CD14-positive monocyte (primary cell): Measurements from ENCODE around the gene STIP1. TPM values are rescaled to one million over a fixed set of nuclear protein-coding genes. Genes with fewer than 3 reads are reported as not detected.

Experiments used
- DNase-seq, 3 donors: peaks; one replicate each; pipeline ENCODE4 v3.0.0-alpha.2; 2011 to 2022
- H2AFZ ChIP-seq: 2 replicates; pipeline ENCODE4 v1.6.0; 2012; ENCODE audit warnings: mild to moderate bottlenecking, low read depth, low read length, inconsistent platforms; ENCODE audit not compliant: insufficient read depth, poor library complexity, severe bottlenecking
- H3K27ac ChIP-seq, 2 donors: 1 replicate in 1 of 2; 2 replicates in 1 of 2; pipeline ENCODE4 v1.5.1; 2012 to 2013; ENCODE audit warnings: low read length in 2 of 2, control low read depth in 1 of 2, inconsistent platforms in 1 of 2, low read depth in 1 of 2, mild to moderate bottlenecking in 1 of 2
- H3K27me3 ChIP-seq, 2 donors: one replicate each; pipeline versions ENCODE4 v1.6.0 to v1.6.1; 2011 to 2013; ENCODE audit warnings: low read length in 2 of 2; ENCODE audit not compliant: control insufficient read depth in 2 of 2, insufficient read depth in 2 of 2
- H3K36me3 ChIP-seq, 2 donors: replicated peaks in 1 of 2; 1 replicate in 1 of 2; 2 replicates in 1 of 2; pipeline versions ENCODE4 v1.5.1 to v1.6.1; 2012 to 2013; ENCODE audit warnings: low read length in 2 of 2, control low read depth in 1 of 2, inconsistent platforms in 1 of 2, mild to moderate bottlenecking in 1 of 2; ENCODE audit not compliant: insufficient read depth in 2 of 2, control insufficient read depth in 1 of 2
- H3K4me1 ChIP-seq, 2 donors: 1 replicate in 1 of 2; 2 replicates in 1 of 2; pipeline versions ENCODE4 v1.5.1 to v1.6.1; 2012 to 2013; ENCODE audit warnings: low read length in 2 of 2, control low read depth in 1 of 2, inconsistent platforms in 1 of 2, mild to moderate bottlenecking in 1 of 2, moderate library complexity in 1 of 2; ENCODE audit not compliant: insufficient read depth in 2 of 2, control insufficient read depth in 1 of 2
- H3K4me2 ChIP-seq: replicated peaks from 2 replicates; pipeline ENCODE3; 2012; ENCODE audit warnings: low read length, moderate library complexity, mild to moderate bottlenecking; ENCODE audit not compliant: poor library complexity, severe bottlenecking; ENCODE audit errors: extremely low read depth
- H3K4me3 ChIP-seq, 3 experiments: fragments of 200-600 bp in 1 of 3; sonication (generic) in 1 of 3; replicated peaks in 1 of 3; 1 replicate in 2 of 3; 2 replicates in 1 of 3; pipeline ENCODE4 v1.5.1; 2011 to 2013; ENCODE audit warnings: low read length in 3 of 3, mild to moderate bottlenecking in 3 of 3, control low read depth in 2 of 3, low read depth in 2 of 3, inconsistent platforms in 1 of 3, moderate library complexity in 1 of 3
- H3K79me2 ChIP-seq: 2 replicates; pipeline ENCODE4 v1.6.0; 2012; ENCODE audit warnings: mild to moderate bottlenecking, control low read depth, inconsistent platforms, low read length, moderate library complexity; ENCODE audit not compliant: insufficient read depth
- H3K9ac ChIP-seq: 2 replicates; pipeline ENCODE4 v1.6.0; 2017; ENCODE audit warnings: low read length, mild to moderate bottlenecking; ENCODE audit not compliant: insufficient read depth, poor library complexity, severe bottlenecking
- H3K9me3 ChIP-seq, 2 donors: replicated peaks in 1 of 2; 1 replicate in 1 of 2; 2 replicates in 1 of 2; pipeline versions ENCODE4 v1.5.1 to v1.6.1; 2012 to 2013; ENCODE audit warnings: low read length in 2 of 2, control low read depth in 1 of 2; ENCODE audit not compliant: control insufficient read depth in 1 of 2, insufficient read depth in 1 of 2
- H4K20me1 ChIP-seq: 2 replicates; pipeline ENCODE4 v1.6.0; 2012; ENCODE audit warnings: mild to moderate bottlenecking, low read length, control low read depth, moderate library complexity; ENCODE audit not compliant: insufficient read depth
- H3K27ac Mint-ChIP-seq, 7 donors: one replicate each; pipeline ENCODE4 v1.8.0; 2020; ENCODE audit warnings: mild to moderate bottlenecking in 7 of 7, mixed read lengths in 7 of 7, moderate library complexity in 6 of 7, inconsistent platforms in 2 of 7
- H3K27me3 Mint-ChIP-seq, 3 donors: one replicate each; pipeline ENCODE4 v1.8.0; 2021 to 2022; ENCODE audit warnings: low read depth in 3 of 3, mild to moderate bottlenecking in 3 of 3, mixed read lengths in 3 of 3, moderate library complexity in 3 of 3, inconsistent platforms in 1 of 3
- H3K36me3 Mint-ChIP-seq, 2 donors: one replicate each; pipeline ENCODE4 v1.8.0; 2020; ENCODE audit warnings: mixed read lengths in 2 of 2, inconsistent platforms in 1 of 2, mild to moderate bottlenecking in 1 of 2
- H3K4me1 Mint-ChIP-seq: one replicate; pipeline ENCODE4 v1.8.0; 2020; ENCODE audit warnings: mild to moderate bottlenecking, mixed read lengths
- H3K4me3 Mint-ChIP-seq, 2 donors: one replicate each; pipeline ENCODE4 v1.8.0; 2020; ENCODE audit warnings: mild to moderate bottlenecking in 2 of 2, mixed read lengths in 2 of 2, moderate library complexity in 1 of 2
- H3K9me3 Mint-ChIP-seq, 7 donors: one replicate each; pipeline ENCODE4 v1.8.0; 2020 to 2022; ENCODE audit warnings: mixed read lengths in 7 of 7, mild to moderate bottlenecking in 6 of 7, moderate library complexity in 6 of 7, inconsistent platforms in 2 of 7
- WGBS: methylation state at CpG from one replicate; pipeline ENCODE4 v1.1.5; 2013; ENCODE audit warnings: missing lambda C conversion rate; ENCODE audit not compliant: insufficient coverage; 5-methylcytosine and 5-hydroxymethylcytosine counted together
- intact Hi-C, 2 donors: fragments of 100-400 bp; cut with micrococcal nuclease; formaldehyde crosslinking; loops; one replicate each; pipeline versions ENCODE4 v1.15.0 to v1.15.1; 2023
- polyA plus RNA-seq, 3 donors: library from polyadenylated mRNA; depleted of rRNA in 1 of 3; unstranded in 2 of 3; stranded (reverse) in 1 of 3; fragments of 300-500 nt in 2 of 3; fragments of >200 nt in 1 of 3; fragmentation: Illumina TruSeq in 2 of 3; gene quantifications; 1 replicate in 2 of 3; 2 replicates in 1 of 3; pipeline ENCODE4 v1.2.3, GENCODE V29; 2012 to 2021
- TF ChIP-seq, protein P1 (sequence below): fragments of 200-600 bp; IDR thresholded peaks from one replicate; pipeline ENCODE4 v1.8.0; 2022; ENCODE audit warnings: antibody characterized with exemption, mild to moderate bottlenecking

Gene STIP1
- polyA plus RNA-seq, 3 donors: 44.5 to 52.0 (median 51.1) TPM

DNA sequence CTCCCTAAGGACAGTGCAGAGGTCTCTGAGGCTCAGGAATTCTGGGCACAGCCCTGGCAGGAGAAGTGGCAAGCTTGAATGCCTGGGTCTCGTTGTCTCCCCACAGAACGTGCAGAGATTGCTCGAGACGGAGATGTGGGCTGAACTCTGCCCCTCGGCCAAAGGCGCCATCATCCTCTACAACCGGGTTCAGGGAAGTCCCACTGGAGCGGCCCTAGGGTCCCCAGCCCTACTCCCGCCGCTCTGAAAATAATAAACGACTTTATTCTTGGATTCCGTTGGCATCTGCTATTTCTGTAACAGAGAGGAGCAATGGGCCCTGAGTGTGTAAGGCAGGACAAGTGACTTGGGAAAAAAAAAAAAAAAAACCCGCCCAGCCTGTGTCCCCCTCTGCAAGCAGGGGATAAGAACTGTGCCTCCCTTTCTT lies 43.8 kb downstream of the STIP1 start:
- Histone ChIP-seq H3K4me2 (peak overlapping the region; percentile 98), H3K4me3 (peak overlapping the region; percentile 67 to 83 (median 82)), H3K4me1 (peaks cover 55 to 73% of the 10 kb centered on the region in 2 donors), H3K27me3 (peaks cover 0 to 7% of the 10 kb centered on the region in 2 donors), H3K36me3 (no peaks in the 10 kb centered on the region), H3K27ac (peak overlapping the region; percentile 88 to 89), H3K79me2 (peaks cover 38% of the 10 kb centered on the region), H4K20me1 (peaks cover 7% of the 10 kb centered on the region), H3K9ac (peak overlapping the region; percentile 79), H3K9me3 (no peaks in the 10 kb centered on the region), H2AFZ (peak overlapping the region; percentile 71)
- Mint-ChIP-seq H3K4me3 (peak overlapping the region; percentile 87 to 92), H3K27me3 (peaks cover 10 to 15% (median 14%) of the 10 kb centered on the region in 3 donors), H3K27ac (peak overlapping the region; percentile 87 to 96 (median 93)), H3K36me3 (peaks cover 6 to 28% of the 10 kb centered on the region in 2 donors), H3K4me1 (peaks cover 53% of the 10 kb centered on the region), H3K9me3 (peaks cover 0 to 8% (median 2%) of the 10 kb centered on the region in 7 donors)
- no peak for DNase-seq
- WGBS: 48% methylated on average over 8 of the region's 13 CpGs
- TF ChIP-seq, protein P1, sequence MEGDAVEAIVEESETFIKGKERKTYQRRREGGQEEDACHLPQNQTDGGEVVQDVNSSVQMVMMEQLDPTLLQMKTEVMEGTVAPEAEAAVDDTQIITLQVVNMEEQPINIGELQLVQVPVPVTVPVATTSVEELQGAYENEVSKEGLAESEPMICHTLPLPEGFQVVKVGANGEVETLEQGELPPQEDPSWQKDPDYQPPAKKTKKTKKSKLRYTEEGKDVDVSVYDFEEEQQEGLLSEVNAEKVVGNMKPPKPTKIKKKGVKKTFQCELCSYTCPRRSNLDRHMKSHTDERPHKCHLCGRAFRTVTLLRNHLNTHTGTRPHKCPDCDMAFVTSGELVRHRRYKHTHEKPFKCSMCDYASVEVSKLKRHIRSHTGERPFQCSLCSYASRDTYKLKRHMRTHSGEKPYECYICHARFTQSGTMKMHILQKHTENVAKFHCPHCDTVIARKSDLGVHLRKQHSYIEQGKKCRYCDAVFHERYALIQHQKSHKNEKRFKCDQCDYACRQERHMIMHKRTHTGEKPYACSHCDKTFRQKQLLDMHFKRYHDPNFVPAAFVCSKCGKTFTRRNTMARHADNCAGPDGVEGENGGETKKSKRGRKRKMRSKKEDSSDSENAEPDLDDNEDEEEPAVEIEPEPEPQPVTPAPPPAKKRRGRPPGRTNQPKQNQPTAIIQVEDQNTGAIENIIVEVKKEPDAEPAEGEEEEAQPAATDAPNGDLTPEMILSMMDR: no peak
- intact Hi-C loops: no loop called here

DNA sequence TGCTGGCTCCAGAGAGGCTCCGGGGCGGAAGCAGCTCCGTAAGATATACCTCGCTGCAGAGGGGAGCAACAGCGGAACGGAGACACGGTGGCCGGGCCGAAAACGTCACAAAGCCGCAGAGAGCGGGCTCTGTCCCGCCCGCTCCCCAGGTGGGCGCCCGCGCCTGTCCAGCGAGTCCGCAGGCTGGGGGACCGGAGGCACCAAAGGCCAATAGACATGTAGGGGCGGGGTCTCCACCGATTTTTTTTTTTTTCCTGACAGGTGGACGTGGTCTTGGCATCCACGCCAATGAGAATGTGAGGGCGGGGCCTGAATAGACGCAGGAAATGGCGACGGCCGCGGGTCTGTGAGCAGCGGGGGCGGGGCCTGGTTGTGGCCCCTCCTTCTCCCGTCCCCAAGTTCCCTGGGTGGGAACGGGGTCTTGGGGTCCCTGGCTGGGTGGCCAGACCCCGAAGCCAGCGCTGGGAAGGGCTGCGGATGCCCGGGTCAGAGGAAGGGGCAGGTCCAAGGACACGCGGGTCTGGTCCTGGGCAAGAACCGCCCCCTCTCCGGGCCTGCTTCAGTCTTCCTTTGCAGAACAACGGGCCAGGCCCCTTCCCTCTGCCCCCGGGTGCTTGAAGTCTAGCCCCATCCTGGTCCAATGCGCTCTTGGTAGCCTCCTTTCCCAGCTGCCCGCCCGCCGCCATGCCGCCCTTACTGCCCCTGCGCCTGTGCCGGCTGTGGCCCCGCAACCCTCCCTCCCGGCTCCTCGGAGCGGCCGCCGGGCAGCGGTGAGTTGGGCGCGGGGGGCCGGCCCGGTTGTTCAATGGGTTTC lies 44.4 kb downstream of the STIP1 start, which contains the start of gene DNAJC4:
Gene DNAJC4 (plus strand): TSS at position 378 of the 814 bp plus-strand sequence. CDS start 307 bp downstream, at position 685.
- Histone ChIP-seq H3K9me3 (no peaks in the 10 kb centered on the region), H4K20me1 (peaks cover 1% of the 10 kb centered on the region), H2AFZ (peak within 1 kb of the TSS; percentile 71), H3K36me3 (no peaks in the 10 kb centered on the region), H3K27ac (peak within 1 kb of the TSS; percentile 88 to 89), H3K4me2 (peak within 1 kb of the TSS; percentile 98), H3K27me3 (peaks cover 0 to 7% of the 10 kb centered on the region in 2 donors), H3K4me1 (peaks cover 53 to 73% of the 10 kb centered on the region in 2 donors), H3K9ac (peak within 1 kb of the TSS; percentile 79), H3K79me2 (peaks cover 36% of the 10 kb centered on the region), H3K4me3 (peak within 1 kb of the TSS; percentile 67 to 83 (median 82))
- Mint-ChIP-seq H3K4me3 (peak within 1 kb of the TSS; percentile 87 to 92), H3K27me3 (peaks cover 11 to 19% (median 16%) of the 10 kb centered on the region in 3 donors), H3K4me1 (peaks cover 51% of the 10 kb centered on the region), H3K36me3 (peaks cover 6 to 28% of the 10 kb centered on the region in 2 donors), H3K27ac (peak within 1 kb of the TSS; percentile 87 to 96 (median 93)), H3K9me3 (peaks cover 0 to 8% (median 2%) of the 10 kb centered on the region in 7 donors)
- peak; percentile 69 to 84 (median 82) for DNase-seq
- TF ChIP-seq, protein P1: no peak
- intact Hi-C loops: no loop called here
- under 1% methylated on average over 61 of the region's 62 CpGs for WGBS
